Stomach (tissue), 9 donors: ENCODE measurements around the gene NFATC2. TPM values are rescaled to one million over a fixed set of nuclear protein-coding genes. Genes with fewer than 3 reads are reported as not detected.

Source experiments
- DNase-seq, 2 donors: peaks; one replicate each; pipeline versions ENCODE4 v3.0.0 to v3.0.0-alpha.2; 2013 to 2019
- H3K27ac ChIP-seq, 5 donors: fragments of 200-600 bp in 4 of 5; sonication (generic) in 4 of 5; one replicate each; pipeline ENCODE4 v1.5.1; 2013 to 2019; ENCODE audit warnings: mild to moderate bottlenecking in 1 of 5, moderate library complexity in 1 of 5
- H3K27me3 ChIP-seq, 3 donors: fragments of 200-600 bp; sonication (generic); one replicate each; pipeline ENCODE4 v1.5.1; 2017 to 2019; ENCODE audit warnings: mixed run types in 1 of 3
- H3K36me3 ChIP-seq, 4 donors: fragments of 200-600 bp; sonication (generic); 1 replicate in 3 of 4; 2 replicates in 1 of 4; pipeline ENCODE4 v1.5.1; 2016 to 2019
- H3K4me1 ChIP-seq, 4 donors: fragments of 200-600 bp; sonication (generic); one replicate each; pipeline ENCODE4 v1.5.1; 2016 to 2019
- H3K4me3 ChIP-seq, 4 donors: fragments of 200-600 bp; sonication (generic) in 3 of 4; one replicate each; pipeline ENCODE4 v1.5.1; 2016 to 2019; ENCODE audit warnings: mild to moderate bottlenecking in 1 of 4
- H3K9me3 ChIP-seq, 4 donors: fragments of 200-600 bp; sonication (generic); one replicate each; pipeline ENCODE4 v1.5.1; 2016 to 2019
- CTCF ChIP-seq, 7 experiments: fragments of 450-650 bp in 4 of 7; fragments of 200-600 bp in 3 of 7; sonication (generic) in 3 of 7; IDR thresholded peaks; one replicate each; pipeline ENCODE4 v1.5.1; 2016 to 2019; ENCODE audit warnings: antibody characterized with exemption in 7 of 7, control low read depth in 2 of 7, mild to moderate bottlenecking in 1 of 7
- EP300 ChIP-seq: sonication (generic); formaldehyde crosslinking; IDR thresholded peaks from one replicate; pipeline ENCODE4 v1.6.1; 2017; ENCODE audit warnings: antibody characterized with exemption
- POLR2A ChIP-seq, 4 donors: fragments of 450-650 bp; IDR thresholded peaks; one replicate each; pipeline ENCODE4 v1.6.1; 2016; ENCODE audit warnings: antibody characterized with exemption in 4 of 4, control low read depth in 2 of 4, mild to moderate bottlenecking in 1 of 4, moderate library complexity in 1 of 4
- POLR2AphosphoS5 ChIP-seq, 3 donors: sonication (generic); formaldehyde crosslinking; IDR thresholded peaks; one replicate each; pipeline ENCODE4 v1.6.1; 2016; ENCODE audit warnings: antibody characterized with exemption in 3 of 3
- WGBS, 5 donors: extraction: QIAGEN DNeasy Blood & Tissue Kit in 3 of 5; methylation state at CpG; one replicate each; pipeline versions ENCODE4 v1.1.5 to v1.1.7; 2013 to 2018; 5-methylcytosine and 5-hydroxymethylcytosine counted together
- intact Hi-C: fragments of 100-400 bp; cut with DNase I; formaldehyde crosslinking; loops from one replicate; pipeline ENCODE4 v1.15.1; 2023; ENCODE audit warnings: low total_unique reads
- polyA plus RNA-seq, 3 donors: library from polyadenylated mRNA; stranded (reverse); fragments of 200-250 nt; gene quantifications; one replicate each; pipeline ENCODE4 v1.2.3, GENCODE V29; 2013
- total RNA-seq, 5 donors: library from RNA; depleted of rRNA; stranded (reverse); fragments of >200 nt; gene quantifications; one replicate each; pipeline versions ENCODE4 v1.1.0 to v1.2.3, GENCODE V29; 2014 to 2016
- donor health status: healthy with polysubstance abuse.
- donor health status: Bipolar disorder and iron deficiency.
- donor health status: healthy.

The NFATC2 gene
- total and polyA plus RNA-seq, 8 donors: 1.4 to 31.9 (median 8.6) TPM

DNA sequence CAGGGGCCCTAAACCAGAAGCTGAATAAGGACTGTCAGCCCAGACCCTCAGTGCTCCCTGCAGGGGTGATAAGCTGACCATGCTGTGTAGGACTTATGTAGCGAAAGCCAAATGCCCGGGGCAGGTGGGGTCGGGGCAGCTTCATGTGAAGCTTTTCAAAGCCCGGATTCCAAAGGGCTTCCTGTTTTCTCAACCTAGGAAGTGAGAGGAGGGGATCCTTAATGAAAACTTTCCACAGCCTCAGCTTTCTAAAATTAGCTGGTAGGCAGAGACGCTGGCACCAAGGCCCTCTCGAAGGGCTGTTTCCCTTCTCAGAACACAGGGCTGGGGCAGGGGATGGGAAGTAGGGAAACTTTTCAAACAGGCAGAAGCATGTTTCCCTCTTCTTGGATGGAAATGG is 148.9 kb downstream of the NFATC2 start:
- H3K36me3 ChIP-seq: peaks cover 0 to 37% (median 29%) of the 10 kb centered on the region in 4 donors
- no peaks in the 10 kb centered on the region for H3K27me3 ChIP-seq
- TF ChIP-seq CTCF (IDR thresholded peaks at IDR 0.05) (no peak), EP300 (no peak), POLR2A (IDR thresholded peaks at IDR 0.05) (no peak), POLR2AphosphoS5 (IDR thresholded peaks at IDR 0.05) (no peak)
- 47 to 65% (median 59%) methylated on average over 6 of the region's 6 CpGs for WGBS, 5 donors
- no peak overlapping the region for H3K4me3 ChIP-seq
- no peaks in the 10 kb centered on the region for H3K9me3 ChIP-seq
- H3K27ac ChIP-seq: peak overlapping the region in 1 of 5 donors; percentile 14
- peaks cover 4 to 25% (median 20%) of the 10 kb centered on the region in 4 donors for H3K4me1 ChIP-seq
- DNase-seq: peak in 1 of 2 donors; percentile 46
- intact Hi-C loops: no loop called here

DNA sequence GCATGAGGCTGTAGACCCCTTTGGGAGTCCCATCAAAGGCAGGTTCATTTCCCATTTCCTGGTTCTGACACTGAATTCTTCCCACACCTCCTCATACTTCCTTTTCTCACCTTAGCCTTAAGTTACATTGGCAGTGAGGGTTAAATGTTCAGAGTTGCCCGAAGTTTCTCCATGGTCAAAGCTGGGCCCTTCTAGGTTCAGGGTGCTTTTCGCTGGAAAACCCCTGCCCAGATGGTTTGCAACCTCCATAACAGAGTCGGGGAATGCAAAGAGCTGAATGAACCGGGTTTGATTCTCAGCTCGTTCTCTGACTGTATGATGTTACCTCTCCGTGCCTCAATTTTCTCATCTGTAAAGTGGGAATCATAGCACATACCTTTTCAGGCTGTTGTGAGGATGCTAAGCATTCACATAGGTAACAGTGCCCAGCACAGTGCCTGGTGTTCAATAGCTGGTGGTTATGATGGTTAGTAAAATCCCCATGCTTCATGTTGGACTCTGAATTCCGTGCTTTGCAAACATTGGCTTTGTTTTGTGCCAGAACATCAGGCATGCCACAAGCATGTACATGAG is 149.8 kb downstream of the NFATC2 start:
- Histone ChIP-seq H3K27me3 (no peaks in the 10 kb centered on the region), H3K4me3 (no peak overlapping the region), H3K9me3 (no peaks in the 10 kb centered on the region), H3K36me3 (peaks cover 0 to 34% (median 22%) of the 10 kb centered on the region in 4 donors), H3K4me1 (peaks cover 12 to 34% (median 21%) of the 10 kb centered on the region in 4 donors), H3K27ac (no peak overlapping the region)
- no peak for TF ChIP-seq EP300
- no peak for TF ChIP-seq POLR2AphosphoS5 (IDR thresholded peaks at IDR 0.05)
- no peak for TF ChIP-seq CTCF (IDR thresholded peaks at IDR 0.05)
- no peak for TF ChIP-seq POLR2A (IDR thresholded peaks at IDR 0.05)
- WGBS, 5 donors: 80 to 91% (median 84%) methylated on average over 7 of the region's 7 CpGs
- intact Hi-C loops: no loop called here
- DNase-seq: no peak

- TF ChIP-seq POLR2A (IDR thresholded peaks at IDR 0.05) (no peak), EP300 (no peak), POLR2AphosphoS5 (IDR thresholded peaks at IDR 0.05) (no peak), CTCF (IDR thresholded peaks at IDR 0.05) (no peak)
- Histone ChIP-seq H3K9me3 (no peaks in the 10 kb centered on the region), H3K27ac (no peak overlapping the region), H3K4me3 (no peak overlapping the region), H3K4me1 (peaks cover 13 to 34% (median 21%) of the 10 kb centered on the region in 4 donors), H3K27me3 (no peaks in the 10 kb centered on the region), H3K36me3 (peaks cover 0 to 27% (median 16%) of the 10 kb centered on the region in 4 donors)
- WGBS, 5 donors: 83 to 100% (median 95%) methylated on average over 1 of the region's 1 CpG
- intact Hi-C loops: no loop called here
- no peak for DNase-seq
Observed at GRCh38 chr20:51391926-51392325, 150.6 kb downstream of the NFATC2 start.

GRCh38 chr20:51389543-51390264 is 152.8 kb downstream of the NFATC2 start:
- WGBS, 5 donors: 35 to 58% (median 48%) methylated on average over 11 of the region's 11 CpGs
- intact Hi-C loops: no loop called here
- H3K4me3 ChIP-seq: no peak overlapping the region
- H3K27ac ChIP-seq: peak overlapping the region; percentile 36 to 78 (median 73)
- H3K27me3 ChIP-seq: no peaks in the 10 kb centered on the region
- H3K36me3 ChIP-seq: peaks cover 0 to 17% (median 12%) of the 10 kb centered on the region in 4 donors
- H3K9me3 ChIP-seq: no peaks in the 10 kb centered on the region
- peaks cover 13 to 37% (median 21%) of the 10 kb centered on the region in 4 donors for H3K4me1 ChIP-seq
- TF ChIP-seq POLR2A (IDR thresholded peaks at IDR 0.05) (no peak), POLR2AphosphoS5 (IDR thresholded peaks at IDR 0.05) (no peak), CTCF (IDR thresholded peaks at IDR 0.05) (no peak), EP300 (no peak)
- DNase-seq: peak; percentile 50 to 65
